Uterus (tissue), 2 donors: ENCODE measurements around the gene GSE1.

Experiments used
- POLR2A ChIP-seq, 2 donors: fragments of 450-650 bp; IDR thresholded peaks; one replicate each; pipeline ENCODE4 v1.6.1; 2016; ENCODE audit warnings: antibody characterized with exemption in 2 of 2, mild to moderate bottlenecking in 1 of 2, moderate library complexity in 1 of 2
- TF ChIP-seq, protein P1 (sequence below), 4 experiments: fragments of 200-600 bp in 2 of 4; fragments of 450-650 bp in 2 of 4; sonication (generic) in 2 of 4; IDR thresholded peaks; one replicate each; pipeline ENCODE4 v1.5.1; 2016 to 2019; ENCODE audit warnings: antibody characterized with exemption in 4 of 4, mild to moderate bottlenecking in 2 of 4, moderate library complexity in 1 of 4

DNA sequence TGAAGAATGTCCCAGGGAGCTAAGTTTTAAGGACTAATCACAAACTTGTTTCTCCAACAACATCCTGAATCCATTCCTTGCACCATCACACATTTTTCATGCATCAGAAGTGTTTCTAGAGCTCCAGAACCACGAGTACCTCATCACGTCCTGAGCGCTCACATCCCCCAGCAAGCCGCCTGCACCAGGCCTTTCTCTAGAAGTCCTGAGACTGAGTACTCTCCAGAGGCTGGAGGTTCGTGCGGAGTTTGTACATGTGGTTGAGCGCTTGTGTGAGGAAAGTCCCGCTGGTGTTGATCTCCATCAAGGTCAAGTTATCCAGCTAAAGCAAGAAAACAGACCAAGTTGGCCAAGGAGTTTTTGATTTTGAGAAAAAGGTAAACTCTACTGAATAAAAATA, 64.9 kb downstream of the GSE1 start:
- TF ChIP-seq, protein P1, sequence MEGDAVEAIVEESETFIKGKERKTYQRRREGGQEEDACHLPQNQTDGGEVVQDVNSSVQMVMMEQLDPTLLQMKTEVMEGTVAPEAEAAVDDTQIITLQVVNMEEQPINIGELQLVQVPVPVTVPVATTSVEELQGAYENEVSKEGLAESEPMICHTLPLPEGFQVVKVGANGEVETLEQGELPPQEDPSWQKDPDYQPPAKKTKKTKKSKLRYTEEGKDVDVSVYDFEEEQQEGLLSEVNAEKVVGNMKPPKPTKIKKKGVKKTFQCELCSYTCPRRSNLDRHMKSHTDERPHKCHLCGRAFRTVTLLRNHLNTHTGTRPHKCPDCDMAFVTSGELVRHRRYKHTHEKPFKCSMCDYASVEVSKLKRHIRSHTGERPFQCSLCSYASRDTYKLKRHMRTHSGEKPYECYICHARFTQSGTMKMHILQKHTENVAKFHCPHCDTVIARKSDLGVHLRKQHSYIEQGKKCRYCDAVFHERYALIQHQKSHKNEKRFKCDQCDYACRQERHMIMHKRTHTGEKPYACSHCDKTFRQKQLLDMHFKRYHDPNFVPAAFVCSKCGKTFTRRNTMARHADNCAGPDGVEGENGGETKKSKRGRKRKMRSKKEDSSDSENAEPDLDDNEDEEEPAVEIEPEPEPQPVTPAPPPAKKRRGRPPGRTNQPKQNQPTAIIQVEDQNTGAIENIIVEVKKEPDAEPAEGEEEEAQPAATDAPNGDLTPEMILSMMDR (IDR thresholded peaks at IDR 0.05), result no peak
- no peak for TF ChIP-seq POLR2A (IDR thresholded peaks at IDR 0.05)
